Neural crest cell (in vitro differentiated cells): ENCODE results near the gene RASSF6. TPM values are rescaled to one million over a fixed set of nuclear protein-coding genes. Genes with fewer than 3 reads are reported as not detected.
"Not testable (repeated sequence)": the region's sequence is repeated elsewhere in the genome, so short reads cannot be mapped to it uniquely, and the experiment has no call there.

Experiments used
- DNase-seq: peaks from one replicate; pipeline ENCODE4 v3.0.0; 2021; ENCODE audit warnings: low read depth, mixed read lengths, low spot score
- H3K27ac Mint-ChIP-seq: one replicate; pipeline ENCODE4 v1.8.0; 2021; ENCODE audit warnings: mild to moderate bottlenecking, mixed read lengths; ENCODE audit not compliant: unreplicated experiment
- H3K27me3 Mint-ChIP-seq: 2 replicates; pipeline ENCODE4 v1.8.0; 2021; ENCODE audit warnings: low read depth, mild to moderate bottlenecking, mixed read lengths
- H3K36me3 Mint-ChIP-seq: 2 replicates; pipeline ENCODE4 v1.8.0; 2021; ENCODE audit warnings: low read depth, mild to moderate bottlenecking, mixed read lengths
- H3K4me1 Mint-ChIP-seq: 2 replicates; pipeline ENCODE4 v1.8.0; 2021; ENCODE audit warnings: mixed read lengths
- H3K4me3 Mint-ChIP-seq: one replicate; pipeline ENCODE4 v1.8.0; 2021; ENCODE audit warnings: mild to moderate bottlenecking, mixed read lengths
- H3K9me3 Mint-ChIP-seq: 2 replicates; pipeline ENCODE4 v1.8.0; 2021; ENCODE audit warnings: mixed read lengths
- CTCF ChIP-seq: fragments of 200-600 bp; sonication (generic); conservative IDR thresholded peaks from 2 replicates; pipeline ENCODE4 v1.5.0; 2021; ENCODE audit warnings: antibody characterized with exemption, mild to moderate bottlenecking
- long read RNA-seq: library from polyadenylated mRNA; unstranded; transcript quantifications from one replicate; pipeline ENCODE4 v2.0.0, GENCODE V29; 2020
- total RNA-seq: library from RNA; stranded (reverse); gene quantifications from 2 replicates; pipeline ENCODE4 v1.2.1, GENCODE V29; 2021

The RASSF6 gene
- total RNA-seq, result not detected in 2 replicates
- long read RNA-seq, result 0 reads

GRCh38 chr4:73620115-73620792 lies at the start of gene RASSF6:
RASSF6 (minus strand) TSS chr4:73620436; CDS start chr4:73611795, 8,641 bp downstream.
- no peak within 1 kb of the TSS for H3K4me3 Mint-ChIP-seq
- H3K36me3 Mint-ChIP-seq, result no peaks in the 10 kb centered on the region
- H3K27ac Mint-ChIP-seq, result no peak within 1 kb of the TSS
- no peak for TF ChIP-seq CTCF
- peaks cover 15% of the 10 kb centered on the region for H3K4me1 Mint-ChIP-seq
- DNase-seq, result no peak
- H3K9me3 Mint-ChIP-seq, result no peaks in the 10 kb centered on the region
- H3K27me3 Mint-ChIP-seq, result peaks cover 35% of the 10 kb centered on the region

GRCh38 chr4:73669410-73670183 lies 49.4 kb upstream of the RASSF6 start:
- peaks cover 5% of the 10 kb centered on the region for H3K4me1 Mint-ChIP-seq
- H3K4me3 Mint-ChIP-seq, result no peak overlapping the region

GRCh38 chr4:73668782-73669201 lies 48.6 kb upstream of the RASSF6 start:
- Mint-ChIP-seq H3K27me3 (no peaks in the 10 kb centered on the region), H3K4me3 (no peak overlapping the region), H3K36me3 (no peaks in the 10 kb centered on the region), H3K27ac (no peak overlapping the region), H3K4me1 (peaks cover 5% of the 10 kb centered on the region), H3K9me3 (no peaks in the 10 kb centered on the region)
- no peak for DNase-seq
- no peak for TF ChIP-seq CTCF

More at GRCh38 chr4:73669410-73670183, 49.4 kb upstream of the RASSF6 start:
- Mint-ChIP-seq H3K27ac (no peak overlapping the region), H3K9me3 (no peaks in the 10 kb centered on the region), H3K27me3 (no peaks in the 10 kb centered on the region), H3K36me3 (no peaks in the 10 kb centered on the region)
- no peak for TF ChIP-seq CTCF
- DNase-seq, result no peak

- H3K4me1 Mint-ChIP-seq, result not testable (repeated sequence)
Observed at GRCh38 chr4:73665924-73666323, 45.7 kb upstream of the RASSF6 start.

GRCh38 chr4:73664470-73664869 lies 44.2 kb upstream of the RASSF6 start:
- Mint-ChIP-seq H3K36me3 (no peaks in the 10 kb centered on the region), H3K4me1 (peaks cover 5% of the 10 kb centered on the region), H3K4me3 (no peak overlapping the region), H3K27me3 (no peaks in the 10 kb centered on the region), H3K9me3 (peaks cover 2% of the 10 kb centered on the region), H3K27ac (no peak overlapping the region)
- TF ChIP-seq CTCF, result no peak
- DNase-seq, result no peak

More at GRCh38 chr4:73665924-73666323, 45.7 kb upstream of the RASSF6 start:
- H3K27me3 Mint-ChIP-seq, H3K36me3 Mint-ChIP-seq, H3K9me3 Mint-ChIP-seq, H3K4me3 Mint-ChIP-seq, H3K27ac Mint-ChIP-seq: not testable (repeated sequence)
- peak; percentile 7 for DNase-seq
- peak; percentile 55 for TF ChIP-seq CTCF
